Measurements from ENCODE around the gene CLIC5.

The CLIC5 gene

DNA sequence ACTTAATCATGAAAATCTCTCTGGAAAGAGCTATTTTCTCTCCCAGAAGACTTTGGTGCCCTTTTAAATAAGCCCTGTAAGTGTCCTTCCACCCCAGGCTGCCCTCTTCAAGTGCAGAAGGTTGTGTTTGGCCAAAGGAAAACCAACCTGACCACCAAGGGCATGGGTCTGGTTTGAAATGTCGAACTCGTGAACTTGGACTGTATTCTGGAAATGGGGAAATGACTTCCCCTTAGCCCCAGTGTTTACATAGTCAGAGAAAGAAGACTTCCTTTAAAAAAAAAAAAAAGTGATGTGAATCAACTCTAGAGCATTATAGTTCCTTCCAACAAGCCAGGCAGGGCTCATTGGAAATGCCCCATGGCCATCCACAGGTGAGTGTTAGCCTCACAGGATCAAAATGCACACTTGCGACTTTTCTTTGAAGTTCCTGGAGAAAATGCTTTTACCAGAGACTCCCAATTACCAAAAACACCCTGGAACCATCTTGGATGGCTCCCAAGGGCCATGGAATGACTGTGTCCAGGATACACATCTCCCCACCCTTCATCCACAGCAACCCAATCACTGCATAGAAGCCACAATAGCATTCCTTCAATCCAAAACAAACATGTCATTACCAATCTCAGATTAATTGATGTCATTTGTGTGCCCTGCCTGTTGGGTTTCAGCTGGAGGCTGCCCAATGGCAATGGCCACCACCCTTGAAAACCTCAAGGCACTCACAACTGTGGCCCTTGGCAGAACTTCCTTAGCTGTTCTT is 133.8 kb downstream of the CLIC5 start:
- Mint-ChIP-seq H3K36me3 (ENCODE audit: low read depth) (no peaks in the 10 kb centered on the region), H3K27ac (no peak overlapping the region), H3K4me3 (no peak overlapping the region), H3K9me3 (peaks cover 7% of the 10 kb centered on the region), H3K27me3 (ENCODE audit: low read depth) (no peaks in the 10 kb centered on the region), H3K4me1 (ENCODE audit: low read depth) (peaks cover 6% of the 10 kb centered on the region)
- DNase-seq (ENCODE audit: low spot score) = no peak

DNA sequence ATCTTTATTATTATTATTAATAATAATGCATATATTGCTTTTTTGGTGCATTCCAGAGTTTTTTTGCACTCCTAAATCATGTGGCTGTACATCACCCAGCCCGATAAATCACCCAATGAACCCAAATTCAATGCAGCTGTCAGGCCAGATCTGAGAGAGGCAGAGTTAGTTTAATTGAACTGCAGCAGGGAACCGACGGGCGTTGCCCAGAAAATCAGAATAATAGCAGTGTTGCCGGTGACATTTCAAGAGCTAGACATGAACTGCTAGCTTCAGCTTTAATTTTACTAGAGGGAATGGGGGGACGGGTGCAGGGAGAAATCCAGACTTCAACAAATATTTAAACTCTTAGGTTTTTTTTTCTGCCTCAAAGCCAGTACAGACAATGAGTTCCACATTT is 135.0 kb downstream of the CLIC5 start:
- Mint-ChIP-seq H3K27ac (no peak overlapping the region), H3K4me3 (no peak overlapping the region), H3K36me3 (ENCODE audit: low read depth) (no peaks in the 10 kb centered on the region), H3K4me1 (ENCODE audit: low read depth) (peaks cover 6% of the 10 kb centered on the region), H3K9me3 (peaks cover 7% of the 10 kb centered on the region), H3K27me3 (ENCODE audit: low read depth) (no peaks in the 10 kb centered on the region)
- no peak for DNase-seq (ENCODE audit: low spot score)

DNA sequence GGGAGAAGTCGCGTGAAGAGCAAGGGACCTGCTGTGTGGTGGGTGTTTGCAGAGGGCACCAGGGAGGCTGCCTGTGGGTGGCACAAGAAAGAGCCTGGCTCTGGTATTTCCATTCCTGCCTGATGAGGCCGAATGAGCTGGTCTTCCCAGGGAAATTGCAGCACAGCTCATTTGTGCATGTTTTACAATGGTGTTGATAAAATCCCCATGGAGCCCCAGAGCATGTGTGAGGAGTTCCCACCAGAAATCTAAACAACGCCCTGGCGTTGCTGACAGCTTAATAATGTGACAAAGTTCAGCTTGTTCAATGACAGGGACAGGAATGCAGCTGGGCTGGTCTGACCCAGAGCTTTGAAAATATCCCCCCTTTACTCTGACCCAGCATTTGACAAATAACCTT is 135.5 kb downstream of the CLIC5 start:
- H3K9me3 Mint-ChIP-seq = peaks cover 7% of the 10 kb centered on the region
- no peak for DNase-seq (ENCODE audit: low spot score)
- no peaks in the 10 kb centered on the region for H3K36me3 Mint-ChIP-seq (ENCODE audit: low read depth)
- no peaks in the 10 kb centered on the region for H3K27me3 Mint-ChIP-seq (ENCODE audit: low read depth)
- H3K27ac Mint-ChIP-seq = no peak overlapping the region
- peaks cover 6% of the 10 kb centered on the region for H3K4me1 Mint-ChIP-seq (ENCODE audit: low read depth)
- no peak overlapping the region for H3K4me3 Mint-ChIP-seq

- no peaks in the 10 kb centered on the region for H3K36me3 Mint-ChIP-seq (ENCODE audit: low read depth)
Measured at GRCh38 chr6:45877970-45878590, 137.6 kb downstream of the CLIC5 start.

GRCh38 chr6:45872827-45873365 is 142.8 kb downstream of the CLIC5 start:
- DNase-seq (ENCODE audit: low spot score) = no peak
- H3K4me1 Mint-ChIP-seq (ENCODE audit: low read depth) = no peaks in the 10 kb centered on the region
- H3K9me3 Mint-ChIP-seq = no peaks in the 10 kb centered on the region
- H3K4me3 Mint-ChIP-seq = no peak overlapping the region
- H3K36me3 Mint-ChIP-seq (ENCODE audit: low read depth) = no peaks in the 10 kb centered on the region
- no peaks in the 10 kb centered on the region for H3K27me3 Mint-ChIP-seq (ENCODE audit: low read depth)
- no peak overlapping the region for H3K27ac Mint-ChIP-seq

More at GRCh38 chr6:45877970-45878590, 137.6 kb downstream of the CLIC5 start:
- peaks cover 7% of the 10 kb centered on the region for H3K9me3 Mint-ChIP-seq
- no peak for DNase-seq (ENCODE audit: low spot score)
- peaks cover 6% of the 10 kb centered on the region for H3K4me1 Mint-ChIP-seq (ENCODE audit: low read depth)
- H3K27me3 Mint-ChIP-seq (ENCODE audit: low read depth) = no peaks in the 10 kb centered on the region
- no peak overlapping the region for H3K27ac Mint-ChIP-seq
- H3K4me3 Mint-ChIP-seq = no peak overlapping the region

DNA sequence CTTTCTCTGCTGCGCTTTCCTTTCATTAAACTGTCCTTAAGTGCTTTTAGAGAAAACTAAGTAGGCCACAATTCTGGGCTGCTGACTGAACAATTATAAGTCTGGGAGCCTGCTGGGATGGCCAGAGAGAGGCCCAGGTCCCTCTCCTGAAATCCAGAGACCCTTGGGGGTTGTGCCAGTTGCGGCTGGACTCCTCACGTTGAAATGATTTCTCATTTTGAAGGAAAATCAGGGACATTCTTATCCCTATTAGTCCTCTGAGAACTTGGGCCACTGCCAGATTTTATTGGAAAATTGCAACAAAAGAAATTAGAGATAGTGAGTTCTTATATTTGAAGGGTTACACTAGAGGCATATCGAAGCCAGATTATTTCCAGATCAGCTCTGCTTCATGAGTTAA is 145.1 kb downstream of the CLIC5 start:
- no peak for DNase-seq (ENCODE audit: low spot score)
- H3K4me3 Mint-ChIP-seq = no peak overlapping the region
- no peaks in the 10 kb centered on the region for H3K27me3 Mint-ChIP-seq (ENCODE audit: low read depth)
- no peaks in the 10 kb centered on the region for H3K36me3 Mint-ChIP-seq (ENCODE audit: low read depth)
- H3K9me3 Mint-ChIP-seq = peaks cover 3% of the 10 kb centered on the region
- no peak overlapping the region for H3K27ac Mint-ChIP-seq
- H3K4me1 Mint-ChIP-seq (ENCODE audit: low read depth) = no peaks in the 10 kb centered on the region

GRCh38 chr6:45864651-45865050 is 151.0 kb downstream of the CLIC5 start:
- no peaks in the 10 kb centered on the region for H3K4me1 Mint-ChIP-seq (ENCODE audit: low read depth)
- peaks cover 3% of the 10 kb centered on the region for H3K9me3 Mint-ChIP-seq
- H3K27me3 Mint-ChIP-seq (ENCODE audit: low read depth) = no peaks in the 10 kb centered on the region
- no peak for DNase-seq (ENCODE audit: low spot score)
- no peak overlapping the region for H3K27ac Mint-ChIP-seq
- no peaks in the 10 kb centered on the region for H3K36me3 Mint-ChIP-seq (ENCODE audit: low read depth)
- no peak overlapping the region for H3K4me3 Mint-ChIP-seq

GRCh38 chr6:45858691-45859090 is 157.0 kb downstream of the CLIC5 start:
- no peaks in the 10 kb centered on the region for H3K36me3 Mint-ChIP-seq (ENCODE audit: low read depth)
- H3K9me3 Mint-ChIP-seq = no peaks in the 10 kb centered on the region

GRCh38 chr6:45857827-45858226 is 157.8 kb downstream of the CLIC5 start:
- peaks cover 2% of the 10 kb centered on the region for H3K36me3 Mint-ChIP-seq (ENCODE audit: low read depth)
- H3K27me3 Mint-ChIP-seq (ENCODE audit: low read depth) = peaks cover 2% of the 10 kb centered on the region
- no peak overlapping the region for H3K27ac Mint-ChIP-seq
- no peak overlapping the region for H3K4me3 Mint-ChIP-seq
- DNase-seq (ENCODE audit: low spot score) = no peak
- no peaks in the 10 kb centered on the region for H3K4me1 Mint-ChIP-seq (ENCODE audit: low read depth)
- H3K9me3 Mint-ChIP-seq = no peaks in the 10 kb centered on the region

More at GRCh38 chr6:45858691-45859090, 157.0 kb downstream of the CLIC5 start:
- Mint-ChIP-seq H3K4me3 (no peak overlapping the region), H3K27me3 (ENCODE audit: low read depth) (peaks cover 2% of the 10 kb centered on the region), H3K27ac (no peak overlapping the region), H3K4me1 (ENCODE audit: low read depth) (no peaks in the 10 kb centered on the region)
- no peak for DNase-seq (ENCODE audit: low spot score)

DNA sequence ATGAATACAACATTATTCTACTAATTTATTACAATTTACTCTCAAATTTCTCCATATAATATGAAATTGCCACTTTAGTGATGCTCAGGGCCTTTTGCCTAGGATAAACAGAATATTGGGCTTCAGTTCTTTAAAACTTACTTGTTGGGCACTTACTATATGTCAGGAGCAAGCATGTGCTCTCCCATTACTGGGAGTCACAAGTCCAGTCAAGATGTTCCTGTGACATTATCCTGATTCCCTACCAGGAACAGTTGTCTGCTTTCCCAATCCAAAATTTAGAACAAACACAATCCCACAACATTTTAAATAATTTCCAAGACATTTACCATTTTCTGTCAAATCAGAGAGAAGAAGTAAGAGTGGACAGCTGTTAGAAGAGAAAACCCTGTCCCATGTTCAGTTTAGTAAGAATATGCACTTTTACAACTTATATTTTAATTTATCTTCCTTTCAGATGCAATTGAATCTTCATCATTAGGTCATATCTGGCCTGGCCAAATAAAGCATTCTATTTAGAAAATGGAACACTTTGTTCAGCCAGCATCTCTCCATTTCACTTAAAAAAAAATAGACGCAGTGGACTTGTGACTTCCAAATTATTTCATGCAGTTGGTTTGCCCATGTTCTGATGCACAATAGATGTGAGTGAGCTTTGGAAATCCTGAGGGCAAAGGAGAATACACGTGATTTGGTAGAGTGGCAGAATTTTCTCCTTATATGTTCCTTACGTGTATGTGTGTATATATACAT is 159.8 kb downstream of the CLIC5 start:
- Mint-ChIP-seq H3K27me3 (ENCODE audit: low read depth) (peaks cover 2% of the 10 kb centered on the region), H3K4me3 (no peak overlapping the region), H3K27ac (no peak overlapping the region), H3K9me3 (no peaks in the 10 kb centered on the region), H3K36me3 (ENCODE audit: low read depth) (peaks cover 2% of the 10 kb centered on the region), H3K4me1 (ENCODE audit: low read depth) (no peaks in the 10 kb centered on the region)
- no peak for DNase-seq (ENCODE audit: low spot score)

GRCh38 chr6:45854149-45854742 is 161.4 kb downstream of the CLIC5 start:
- H3K4me1 Mint-ChIP-seq (ENCODE audit: low read depth) = no peaks in the 10 kb centered on the region
- peaks cover 4% of the 10 kb centered on the region for H3K36me3 Mint-ChIP-seq (ENCODE audit: low read depth)
- H3K27me3 Mint-ChIP-seq (ENCODE audit: low read depth) = peaks cover 2% of the 10 kb centered on the region
- no peak overlapping the region for H3K27ac Mint-ChIP-seq
- no peak for DNase-seq (ENCODE audit: low spot score)
- no peak overlapping the region for H3K4me3 Mint-ChIP-seq
- no peaks in the 10 kb centered on the region for H3K9me3 Mint-ChIP-seq

DNA sequence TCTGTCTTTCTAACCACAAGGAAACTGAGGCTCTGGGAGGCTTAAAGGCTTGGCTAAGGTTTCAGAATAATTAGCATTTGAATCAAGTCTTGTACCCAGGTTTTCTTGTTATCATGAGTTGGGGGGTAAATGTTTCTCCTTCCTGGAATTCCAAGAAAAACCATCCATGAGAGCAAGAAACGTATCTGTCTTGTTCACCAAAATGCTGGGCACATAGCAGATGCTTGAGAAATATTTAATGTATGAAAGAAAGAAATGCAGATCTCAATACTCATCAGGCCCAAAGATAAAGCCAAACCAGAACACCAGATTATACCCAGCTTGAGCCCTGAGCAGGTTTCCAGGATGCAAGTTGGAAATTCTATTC is 164.6 kb downstream of the CLIC5 start:
- H3K4me1 Mint-ChIP-seq (ENCODE audit: low read depth) = no peaks in the 10 kb centered on the region
- H3K4me3 Mint-ChIP-seq = no peak overlapping the region
- no peak overlapping the region for H3K27ac Mint-ChIP-seq
- H3K9me3 Mint-ChIP-seq = peaks cover 3% of the 10 kb centered on the region
- no peaks in the 10 kb centered on the region for H3K27me3 Mint-ChIP-seq (ENCODE audit: low read depth)
- H3K36me3 Mint-ChIP-seq (ENCODE audit: low read depth) = peaks cover 4% of the 10 kb centered on the region
- DNase-seq (ENCODE audit: low spot score) = no peak

- Mint-ChIP-seq H3K36me3 (ENCODE audit: low read depth) (peaks cover 4% of the 10 kb centered on the region), H3K27me3 (ENCODE audit: low read depth) (no peaks in the 10 kb centered on the region), H3K4me3 (no peak overlapping the region), H3K9me3 (peaks cover 3% of the 10 kb centered on the region), H3K27ac (no peak overlapping the region), H3K4me1 (ENCODE audit: low read depth) (no peaks in the 10 kb centered on the region)
- DNase-seq (ENCODE audit: low spot score) = no peak
Measured at GRCh38 chr6:45850378-45851033, 165.2 kb downstream of the CLIC5 start.

Measured in T-helper 2 cell treated with Interferon-gamma antibody and Interleukin-4, amounts not matched to agents 5 μg/mL and 100 μg/mL, for 36 hours (primary cell).